A673 (cell line): Measurements from ENCODE around the gene B3GLCT. TPM values are rescaled to one million over a fixed set of nuclear protein-coding genes. Genes with fewer than 3 reads are reported as not detected.

Source experiments
- BruUV-seq: library from RNA; stranded (reverse); fragments of 400-500 nt; replicated peaks from 2 replicates; lab custom pipeline; 2021; lab: Mats Ljungman, UMichigan
- CTCF ChIA-PET: fragments of 300-600 bp; sonication (Branson Sonifier 250); formaldehyde crosslinking; loops from one replicate; lab custom pipeline; 2022; ENCODE audit warnings: antibody characterized with exemption; lab: Charles Lee
- POLR2A ChIA-PET: fragments of 300-600 bp; sonication (Branson Sonifier 250); formaldehyde crosslinking; loops from one replicate; lab custom pipeline; 2022; ENCODE audit warnings: antibody characterized with exemption; ENCODE audit not compliant: low non-redundant PET; lab: Charles Lee
- DNase-seq: peaks from one replicate; pipeline ENCODE4 v3.0.0-alpha.2; 2015; ENCODE audit warnings: low spot score
- H3K27ac ChIP-seq: fragments of 200-600 bp; sonication (generic); 2 replicates; pipeline ENCODE4 v1.5.1; 2016; ENCODE audit warnings: mixed run types, low read depth, mild to moderate bottlenecking, mixed read lengths, antibody characterized with exemption, low read length; ENCODE audit not compliant: poor library complexity, severe bottlenecking
- H3K27me3 ChIP-seq: fragments of 200-600 bp; sonication (generic); replicated peaks from 2 replicates; pipeline ENCODE4 v1.6.1; 2017; ENCODE audit warnings: mixed run types, low read depth, mild to moderate bottlenecking, mixed read lengths, antibody characterized with exemption, low read length; ENCODE audit not compliant: insufficient read depth, poor library complexity
- H3K36me3 ChIP-seq: fragments of 200-600 bp; sonication (generic); 2 replicates; pipeline ENCODE4 v1.6.1; 2016; ENCODE audit warnings: mixed run types, mild to moderate bottlenecking, mixed read lengths, antibody characterized with exemption, low read length; ENCODE audit not compliant: insufficient read depth, poor library complexity, severe bottlenecking
- H3K4me1 ChIP-seq: fragments of 200-600 bp; sonication (generic); 2 replicates; pipeline ENCODE4 v1.6.1; 2017; ENCODE audit warnings: mixed run types, mild to moderate bottlenecking, mixed read lengths, antibody characterized with exemption, low read length; ENCODE audit not compliant: insufficient read depth, poor library complexity, severe bottlenecking
- H3K4me3 ChIP-seq: fragments of 200-600 bp; sonication (generic); 2 replicates; pipeline ENCODE4 v1.5.1; 2016; ENCODE audit warnings: low read depth, mixed run types, mild to moderate bottlenecking, mixed read lengths, low read length; ENCODE audit not compliant: poor library complexity, severe bottlenecking
- H3K9me3 ChIP-seq: fragments of 200-600 bp; sonication (generic); 2 replicates; pipeline ENCODE4 v1.6.1; 2016; ENCODE audit warnings: mixed run types, low read depth, mild to moderate bottlenecking, mixed read lengths, antibody characterized with exemption, low read length; ENCODE audit not compliant: poor library complexity, severe bottlenecking
- EZH2 ChIP-seq: fragments of 200-600 bp; sonication (generic); IDR thresholded peaks from 2 replicates; pipeline ENCODE4 v1.6.1; 2017; ENCODE audit warnings: borderline replicate concordance, low read depth, mild to moderate bottlenecking, mixed read lengths, antibody characterized with exemption, low read length; ENCODE audit not compliant: poor library complexity, severe bottlenecking
- intact Hi-C: fragments of 100-400 bp; cut with micrococcal nuclease; formaldehyde crosslinking; loops from one replicate; pipeline ENCODE4 v1.10.0; 2022; ENCODE audit not compliant: unreplicated experiment
- total RNA-seq: library from RNA; stranded (reverse); gene quantifications from 2 replicates; pipeline ENCODE4 v1.2.3, GENCODE V29; 2021
- TF ChIP-seq, protein P1 (sequence below): fragments of 300-800, 200-600 bp; sonication (generic); conservative IDR thresholded peaks from 2 replicates; pipeline ENCODE4 v1.5.1; 2017; ENCODE audit warnings: low read depth, mild to moderate bottlenecking, antibody characterized with exemption, low read length, moderate library complexity, mixed read lengths

Gene B3GLCT
- total RNA-seq, 1 experiment from 2014 or later, result 8.5 TPM

DNA sequence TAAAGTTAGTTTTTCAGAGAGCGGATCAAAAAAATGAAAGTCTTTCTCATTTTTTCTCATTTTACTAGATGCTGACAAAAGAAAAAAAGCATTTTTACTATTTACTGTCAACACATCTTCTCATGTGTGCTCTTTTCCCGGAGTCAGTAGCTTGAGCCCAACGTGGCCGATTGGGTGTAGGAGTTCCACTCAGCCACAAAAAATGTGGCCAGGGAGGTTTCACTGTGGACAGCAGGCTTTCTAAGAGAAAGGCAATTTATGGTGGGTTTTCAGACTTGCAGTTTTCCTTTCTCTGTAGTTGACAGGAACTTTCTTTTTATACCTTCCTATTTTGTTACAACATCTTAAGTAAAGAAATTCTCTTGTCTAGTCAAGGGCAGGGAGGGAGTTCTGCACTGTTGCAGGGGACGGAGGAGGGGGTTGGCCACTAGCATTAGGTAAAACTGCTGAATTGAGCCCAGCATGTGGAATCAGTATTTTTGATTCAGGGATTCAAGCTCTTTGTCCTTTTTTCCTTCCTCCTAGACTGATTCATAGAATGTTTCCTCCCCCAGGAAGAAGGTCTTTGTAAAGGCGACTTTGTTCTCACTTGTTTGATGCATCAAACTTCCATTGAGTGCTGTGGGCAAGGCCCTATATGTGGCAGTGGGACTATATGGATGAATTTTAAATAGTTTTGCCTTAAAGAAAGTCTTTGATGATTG lies 123.1 kb downstream of the B3GLCT start:
- H3K4me1 ChIP-seq, result no peaks in the 10 kb centered on the region
- no peaks in the 10 kb centered on the region for H3K9me3 ChIP-seq
- no TSS peak for BruUV-seq
- TF ChIP-seq EZH2, result no peak
- TF ChIP-seq, protein P1, sequence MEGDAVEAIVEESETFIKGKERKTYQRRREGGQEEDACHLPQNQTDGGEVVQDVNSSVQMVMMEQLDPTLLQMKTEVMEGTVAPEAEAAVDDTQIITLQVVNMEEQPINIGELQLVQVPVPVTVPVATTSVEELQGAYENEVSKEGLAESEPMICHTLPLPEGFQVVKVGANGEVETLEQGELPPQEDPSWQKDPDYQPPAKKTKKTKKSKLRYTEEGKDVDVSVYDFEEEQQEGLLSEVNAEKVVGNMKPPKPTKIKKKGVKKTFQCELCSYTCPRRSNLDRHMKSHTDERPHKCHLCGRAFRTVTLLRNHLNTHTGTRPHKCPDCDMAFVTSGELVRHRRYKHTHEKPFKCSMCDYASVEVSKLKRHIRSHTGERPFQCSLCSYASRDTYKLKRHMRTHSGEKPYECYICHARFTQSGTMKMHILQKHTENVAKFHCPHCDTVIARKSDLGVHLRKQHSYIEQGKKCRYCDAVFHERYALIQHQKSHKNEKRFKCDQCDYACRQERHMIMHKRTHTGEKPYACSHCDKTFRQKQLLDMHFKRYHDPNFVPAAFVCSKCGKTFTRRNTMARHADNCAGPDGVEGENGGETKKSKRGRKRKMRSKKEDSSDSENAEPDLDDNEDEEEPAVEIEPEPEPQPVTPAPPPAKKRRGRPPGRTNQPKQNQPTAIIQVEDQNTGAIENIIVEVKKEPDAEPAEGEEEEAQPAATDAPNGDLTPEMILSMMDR, result no peak
- H3K27ac ChIP-seq, result no peak overlapping the region
- ChIA-PET CTCF (no interaction called here), POLR2A (no interaction called here)
- DNase-seq, result no peak
- no peaks in the 10 kb centered on the region for H3K36me3 ChIP-seq
- intact Hi-C loops, result no loop called here
- no peaks in the 10 kb centered on the region for H3K27me3 ChIP-seq
- H3K4me3 ChIP-seq, result no peak overlapping the region

DNA sequence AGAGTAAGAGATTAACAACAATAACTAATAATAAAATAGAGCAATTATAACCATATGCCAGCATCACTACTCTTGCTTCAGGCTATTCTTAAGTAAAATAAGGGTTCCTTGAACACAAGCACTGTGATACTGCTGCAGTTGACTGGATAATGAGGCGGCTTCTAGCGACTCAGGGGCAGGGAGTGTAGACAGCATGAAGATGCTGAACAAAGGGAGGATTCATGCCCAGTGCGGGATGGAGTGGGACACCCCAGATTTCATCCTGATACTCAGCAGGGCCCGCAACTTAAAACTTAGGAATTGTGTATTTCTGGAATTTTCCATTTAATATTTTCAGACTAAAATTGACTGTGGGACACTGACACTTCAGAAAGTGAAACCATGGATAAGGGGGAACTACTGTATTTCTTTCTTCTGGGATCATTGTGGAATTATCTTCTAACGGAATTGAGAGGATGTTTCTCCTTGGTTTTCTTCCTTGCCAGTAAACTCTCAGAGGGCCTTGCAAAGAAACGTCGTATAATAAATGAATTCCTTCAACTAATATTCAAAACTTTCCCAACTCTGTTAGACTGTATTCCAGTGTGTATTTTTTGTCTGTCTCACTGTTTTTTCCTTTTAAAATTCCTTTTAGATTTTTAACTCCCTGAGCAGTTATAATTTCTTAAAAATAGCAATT lies 127.5 kb downstream of the B3GLCT start:
- DNase-seq, result no peak
- H3K36me3 ChIP-seq, result no peaks in the 10 kb centered on the region
- H3K4me1 ChIP-seq, result no peaks in the 10 kb centered on the region
- no peak overlapping the region for H3K4me3 ChIP-seq
- ChIA-PET POLR2A (no interaction called here), CTCF (no interaction called here)
- no peaks in the 10 kb centered on the region for H3K27me3 ChIP-seq
- BruUV-seq, result no TSS peak
- no peak overlapping the region for H3K27ac ChIP-seq
- intact Hi-C loops, result no loop called here
- H3K9me3 ChIP-seq, result no peaks in the 10 kb centered on the region
- TF ChIP-seq, protein P1, result no peak
- TF ChIP-seq EZH2, result no peak

DNA sequence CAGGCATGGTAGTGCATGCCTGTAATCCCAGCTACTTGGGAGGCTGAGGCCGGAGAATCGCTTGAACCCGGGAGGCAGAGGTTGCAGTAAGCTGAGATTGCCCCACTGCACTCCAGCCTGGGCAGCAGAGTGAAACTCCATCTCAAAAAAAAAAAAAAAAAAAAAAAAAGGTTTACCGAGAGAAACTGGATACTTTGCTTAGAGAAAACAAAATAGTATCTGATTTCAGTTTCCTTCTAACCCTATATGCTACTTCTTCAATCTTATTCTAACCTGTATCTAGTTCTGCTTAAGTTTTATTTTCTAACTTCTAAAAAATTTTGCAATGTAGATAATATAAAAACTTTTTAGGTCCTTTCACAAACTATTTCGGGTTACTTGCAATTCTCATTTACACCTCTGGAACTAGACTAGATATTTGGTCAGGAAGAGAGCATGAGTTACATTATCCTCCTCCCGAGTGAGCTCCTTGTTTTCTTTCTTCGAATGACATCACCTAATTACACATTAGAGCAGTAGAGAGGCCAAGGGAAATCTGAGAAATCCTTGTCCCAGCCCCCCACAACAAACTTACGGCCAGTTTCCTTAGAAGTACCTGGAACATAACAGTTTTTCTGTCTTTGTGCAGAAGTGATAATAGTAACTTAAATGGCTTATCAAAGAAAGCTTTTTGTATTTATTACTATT lies 128.9 kb downstream of the B3GLCT start:
- no peaks in the 10 kb centered on the region for H3K9me3 ChIP-seq
- CTCF ChIA-PET, result no interaction called here

More for the DNA sequence above, 128.9 kb downstream of the B3GLCT start:
- H3K27me3 ChIP-seq, result no peaks in the 10 kb centered on the region
- H3K4me1 ChIP-seq, result no peaks in the 10 kb centered on the region
- POLR2A ChIA-PET, result no interaction called here
- no TSS peak for BruUV-seq
- no peak overlapping the region for H3K27ac ChIP-seq
- H3K4me3 ChIP-seq, result no peak overlapping the region
- DNase-seq, result peak; percentile 16
- TF ChIP-seq EZH2, result no peak
- TF ChIP-seq, protein P1, result no peak
- intact Hi-C loops, result no loop called here
- no peaks in the 10 kb centered on the region for H3K36me3 ChIP-seq
